ENCODE results near the gene OPRM1.

OPRM1 gene

GRCh38 chr6:154280521-154280920 is 241.5 kb downstream of the OPRM1 start:
- no peak for DNase-seq (ENCODE audit: low read depth)
- no peak for TF ChIP-seq CTCF (IDR thresholded peaks at IDR 0.05; ENCODE audit: low read length, missing control alignments)
- no peak overlapping the region for H3K4me3 ChIP-seq (replicated peaks; ENCODE audit: low read depth, low read length)

GRCh38 chr6:154284313-154284853 is 245.3 kb downstream of the OPRM1 start:
- no peak for TF ChIP-seq CTCF (IDR thresholded peaks at IDR 0.05; ENCODE audit: low read length, missing control alignments)
- H3K4me3 ChIP-seq (replicated peaks; ENCODE audit: low read depth, low read length), result no peak overlapping the region
- no peak for DNase-seq (ENCODE audit: low read depth)

GRCh38 chr6:154285826-154286225 is 246.8 kb downstream of the OPRM1 start:
- TF ChIP-seq CTCF (IDR thresholded peaks at IDR 0.05; ENCODE audit: low read length, missing control alignments), result no peak
- no peak for DNase-seq (ENCODE audit: low read depth)
- no peak overlapping the region for H3K4me3 ChIP-seq (replicated peaks; ENCODE audit: low read depth, low read length)

GRCh38 chr6:154289818-154290508 is 250.9 kb downstream of the OPRM1 start:
- TF ChIP-seq CTCF (IDR thresholded peaks at IDR 0.05; ENCODE audit: low read length, missing control alignments), result no peak
- no peak for DNase-seq (ENCODE audit: low read depth)
- no peak overlapping the region for H3K4me3 ChIP-seq (replicated peaks; ENCODE audit: low read depth, low read length)

GRCh38 chr6:154292066-154292465 is 253.0 kb downstream of the OPRM1 start:
- no peak for DNase-seq (ENCODE audit: low read depth)
- no peak overlapping the region for H3K4me3 ChIP-seq (replicated peaks; ENCODE audit: low read depth, low read length)
- TF ChIP-seq CTCF (IDR thresholded peaks at IDR 0.05; ENCODE audit: low read length, missing control alignments), result no peak

GRCh38 chr6:154292855-154293519 is 253.9 kb downstream of the OPRM1 start:
- DNase-seq (ENCODE audit: low read depth), result peak; percentile 82
- no peak for TF ChIP-seq CTCF (IDR thresholded peaks at IDR 0.05; ENCODE audit: low read length, missing control alignments)
- no peak overlapping the region for H3K4me3 ChIP-seq (replicated peaks; ENCODE audit: low read depth, low read length)
